ENCODE measurements around the gene GPR45. TPM values are rescaled to one million over a fixed set of nuclear protein-coding genes. Genes with fewer than 3 reads are reported as not detected.

Gene GPR45
- total RNA-seq, 4 donors from 2014 or later, result not detected

Other genes with a start within 250 kb of the GPR45 start
- 10 to 100 TPM; 11.2 to 16.5 (median 14.1) TPM for gene MRPS9, start 203.7 kb upstream of the GPR45 start, total RNA-seq
- gene TGFBRAP1, start 88.0 kb downstream of the GPR45 start, total RNA-seq, result 10 to 100 TPM; 20.9 to 30.8 (median 23.2) TPM
- 10 to 100 TPM; 17.1 to 24.0 (median 20.4) TPM for gene C2orf49, start 95.8 kb downstream of the GPR45 start, total RNA-seq
- gene FHL2, start 157.3 kb downstream of the GPR45 start, total RNA-seq, result 10 to 100 TPM; 53.7 to 99.2 (median 71.6) TPM

Measured in tibial nerve (tissue), 4 donors.